Renal pelvis (tissue), 4 donors: ENCODE measurements around the gene CRYBG2. TPM values are rescaled to one million over a fixed set of nuclear protein-coding genes. Genes with fewer than 3 reads are reported as not detected.
A peak's percentile ranks its signal among the peaks of the same experiment; 100 is the strongest.

Experiments
- DNase-seq: peaks from one replicate; pipeline ENCODE4 v3.0.0-alpha.2; 2013
- polyA plus RNA-seq, 3 donors: library from polyadenylated mRNA; unstranded; fragments of 120-200 nt; gene quantifications; one replicate each; pipeline ENCODE4 v1.2.1, GENCODE V29; 2013; ENCODE audit not compliant: insufficient read length in 3 of 3

The CRYBG2 gene
- polyA plus RNA-seq, 3 donors: 0.61 to 1.6 (median 0.83) TPM

DNA sequence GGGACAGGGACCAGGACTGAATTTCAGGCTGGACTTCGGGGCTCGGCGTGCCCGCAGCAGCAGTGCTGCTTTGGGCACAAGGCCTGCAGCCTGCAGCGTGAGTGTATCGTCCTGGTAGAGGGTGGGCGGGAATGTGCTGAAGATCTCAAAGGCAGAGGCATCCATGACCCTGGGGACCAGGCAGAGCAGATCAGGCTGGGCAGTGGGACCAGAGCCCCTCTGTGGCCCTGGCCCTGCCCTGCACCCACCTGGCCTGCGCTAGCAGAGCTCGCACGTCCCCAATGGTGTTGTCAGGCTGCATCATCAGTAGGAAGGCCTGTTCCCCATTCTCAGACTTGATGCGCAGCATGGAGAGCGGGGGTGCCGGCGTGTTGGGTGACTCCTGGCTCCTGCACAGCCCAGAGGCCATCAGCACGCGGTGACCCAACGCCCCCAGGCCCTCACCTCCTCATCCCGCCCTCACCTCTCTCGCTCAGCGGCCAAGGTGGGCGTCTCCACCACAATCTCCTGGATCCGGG is 71.5 kb downstream of the CRYBG2 start:
- no peak for DNase-seq

- peak; percentile 58 for DNase-seq
These were observed 72.0 kb downstream of the CRYBG2 start for GRCh38 chr1:26281971-26282370.

- no peak for DNase-seq
These were observed 72.6 kb downstream of the CRYBG2 start for GRCh38 chr1:26281091-26281958.

DNA sequence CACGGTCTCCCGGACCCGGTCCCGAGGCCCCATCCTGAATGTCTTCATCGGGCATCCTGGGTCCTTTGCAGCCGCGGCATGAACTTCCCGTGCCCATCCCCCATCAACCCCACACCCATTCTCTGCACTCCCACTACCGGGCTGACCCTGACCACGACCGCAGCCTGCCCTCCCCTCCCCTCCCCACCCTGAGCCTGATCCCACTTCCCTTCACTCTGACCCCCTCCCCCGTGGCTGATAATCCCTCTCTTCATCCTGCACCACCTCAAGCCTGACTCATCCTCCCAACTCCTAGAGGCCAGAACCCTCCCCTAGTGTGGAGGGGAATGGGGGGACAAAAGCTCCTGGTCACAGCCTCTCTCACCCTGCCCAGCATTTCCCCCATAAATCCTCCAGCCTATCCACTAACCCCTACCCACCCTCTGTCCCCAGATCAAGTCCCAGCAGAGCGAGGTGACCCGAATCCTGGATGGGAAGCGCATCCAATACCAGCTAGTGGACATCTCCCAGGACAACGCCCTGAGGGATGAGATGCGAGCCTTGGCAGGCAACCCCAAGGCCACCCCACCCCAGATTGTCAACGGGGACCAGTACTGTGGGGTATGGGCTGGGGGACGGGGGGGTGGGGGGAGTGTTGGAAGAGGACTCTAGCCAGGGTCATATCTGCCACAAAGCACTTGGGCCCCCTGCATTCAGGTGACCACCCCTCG is 73.4 kb downstream of the CRYBG2 start:
- DNase-seq: no peak

GRCh38 chr1:26279456-26280332 is 74.2 kb downstream of the CRYBG2 start, which contains the start of gene SH3BGRL3:
TSS of gene SH3BGRL3 (plus strand) at chr1:26280086. CDS start at chr1:26280156, 70 bp downstream.
- DNase-seq: peak; percentile 81

GRCh38 chr1:26278724-26279455 is 75.0 kb downstream of the CRYBG2 start:
- no peak for DNase-seq

DNA sequence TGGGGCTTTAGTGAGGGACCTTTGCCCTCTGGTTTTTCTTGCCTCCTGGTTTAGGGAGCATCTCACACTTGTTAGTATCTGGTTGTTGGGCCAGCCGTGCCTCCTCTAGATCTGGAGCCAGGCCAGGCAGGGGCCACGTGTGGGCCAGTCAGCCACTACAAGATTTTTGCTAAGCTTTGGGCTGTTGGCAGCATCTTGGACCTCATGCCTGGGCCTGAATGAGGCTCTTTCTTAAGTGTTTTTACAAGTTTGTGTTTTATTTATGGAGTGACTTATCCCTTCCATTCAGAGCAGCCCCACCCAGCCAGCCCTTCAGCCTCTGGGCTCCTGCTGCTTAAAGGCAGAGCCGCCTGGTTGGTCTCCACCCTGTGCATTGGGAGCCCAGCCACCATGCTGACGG is 75.6 kb downstream of the CRYBG2 start:
- DNase-seq: no peak

DNA sequence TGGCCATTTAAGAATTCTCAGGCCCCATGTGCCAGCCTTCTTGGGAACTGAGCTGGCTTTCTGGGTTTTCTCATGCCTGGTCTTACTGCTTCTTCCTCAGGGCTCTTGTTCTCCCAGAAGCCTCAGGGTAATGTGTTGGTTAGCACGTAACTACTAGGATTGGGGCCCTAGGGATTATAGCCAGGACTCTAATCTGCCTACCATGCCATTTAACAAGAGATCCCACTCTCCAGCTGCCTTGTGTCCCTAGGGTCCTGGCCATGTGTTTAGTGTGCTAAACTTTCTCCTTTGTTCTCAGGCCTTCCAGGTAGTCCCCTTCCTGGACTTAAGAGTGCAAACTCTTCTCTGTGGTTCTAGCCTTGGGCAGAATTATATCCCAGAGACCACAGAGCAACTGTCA is 76.2 kb downstream of the CRYBG2 start:
- DNase-seq: no peak

DNA sequence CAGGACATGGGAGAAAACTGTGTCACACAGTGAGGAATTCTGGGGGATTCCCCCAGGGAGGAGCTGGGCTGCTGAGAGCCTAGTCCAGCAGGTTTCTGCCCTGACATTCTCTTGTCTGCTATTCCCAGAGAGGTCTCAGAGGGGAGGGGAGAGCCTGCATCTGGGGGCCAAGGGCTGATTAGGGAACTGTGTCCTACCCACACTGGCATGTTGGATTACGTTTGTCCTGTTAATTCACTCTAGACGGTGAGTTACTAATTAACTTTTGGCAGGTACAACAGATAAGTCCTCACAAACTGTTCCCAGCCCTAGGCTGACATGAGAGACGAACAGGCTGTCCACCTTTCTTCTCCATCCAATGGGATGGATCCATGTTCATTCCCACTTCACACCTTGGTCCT is 76.7 kb downstream of the CRYBG2 start:
- no peak for DNase-seq

- DNase-seq: no peak
These were observed 77.5 kb downstream of the CRYBG2 start for GRCh38 chr1:26276432-26276838.

- DNase-seq: peak; percentile 75
These were observed 78.1 kb downstream of the CRYBG2 start for GRCh38 chr1:26275580-26276431.

DNA sequence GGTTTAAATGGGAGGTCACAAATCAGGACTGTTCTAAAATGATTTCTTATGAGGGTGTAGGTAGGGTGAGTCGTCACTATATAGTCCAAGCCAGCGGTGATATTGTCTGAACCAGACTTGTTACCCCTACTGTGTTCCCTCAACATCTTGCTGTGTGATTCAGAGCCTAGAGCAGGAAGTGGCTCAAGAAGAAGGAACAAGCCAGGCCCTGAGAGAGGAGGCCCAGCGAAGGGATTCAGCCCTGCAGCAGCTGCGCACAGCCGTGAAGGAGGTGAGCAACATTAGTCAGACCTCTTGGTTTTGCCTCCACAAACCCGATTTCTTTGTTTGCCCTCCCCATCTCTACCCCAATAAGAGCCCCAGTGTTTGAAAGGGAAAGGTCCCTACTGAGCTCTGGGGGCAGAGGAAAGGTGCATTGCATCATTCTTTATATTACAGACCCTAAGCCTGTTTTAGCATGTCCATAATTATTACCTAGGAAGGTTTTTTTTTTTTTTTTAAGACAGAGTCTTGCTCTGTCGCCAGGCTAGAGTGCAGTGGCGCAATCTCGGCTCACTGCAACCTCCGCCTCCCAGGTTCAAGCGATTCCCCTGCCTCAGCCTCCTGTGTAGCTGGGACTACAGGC is 79.0 kb downstream of the CRYBG2 start:
- DNase-seq: no peak

Other genes with a start within 250 kb of the CRYBG2 start
- 10 to 100 TPM; 16.2 to 17.2 (median 17.1) TPM for gene PDIK1L, start 242.3 kb downstream of the CRYBG2 start, polyA plus RNA-seq
- gene FAM110D, start 195.1 kb downstream of the CRYBG2 start, polyA plus RNA-seq: 1 to 10 TPM; 1.2 to 1.7 (median 1.4) TPM
- under 1 TPM in 1 of 3 donors, not detected in 2; 0.19 TPM for gene C1orf232, start 185.2 kb downstream of the CRYBG2 start, polyA plus RNA-seq
- 10 to 100 TPM; 20.8 to 25.7 (median 21.0) TPM for gene ZNF593, start 184.2 kb downstream of the CRYBG2 start, polyA plus RNA-seq
- gene ZNF593OS, start 182.3 kb downstream of the CRYBG2 start, polyA plus RNA-seq: 1 to 10 TPM; 1.2 to 1.8 (median 1.5) TPM
- 10 to 100 TPM; 11.9 to 25.6 (median 25.4) TPM for gene CNKSR1, start 176.6 kb downstream of the CRYBG2 start, polyA plus RNA-seq
- gene CATSPER4, start 163.5 kb downstream of the CRYBG2 start, polyA plus RNA-seq: under 1 TPM in 2 of 3 donors, not detected in 1; 0.14 TPM
- gene CEP85, start 119.9 kb downstream of the CRYBG2 start, polyA plus RNA-seq: 10 to 100 TPM; 16.2 to 22.5 (median 20.9) TPM
- 100 to 1,000 TPM in 1 of 3 donors, 10 to 100 TPM in 2; 85.2 to 120 (median 92.9) TPM for gene SH3BGRL3, start 74.0 kb downstream of the CRYBG2 start, polyA plus RNA-seq
- 10 to 100 TPM; 44.3 to 52.2 (median 51.7) TPM for gene UBXN11, start 47.5 kb downstream of the CRYBG2 start, polyA plus RNA-seq
- 1 to 10 TPM; 3.3 to 6.7 (median 4.7) TPM for gene CD52, start 36.2 kb downstream of the CRYBG2 start, polyA plus RNA-seq
- gene ZNF683, start 18.6 kb upstream of the CRYBG2 start, polyA plus RNA-seq: under 1 TPM in 1 of 3 donors, not detected in 2; 0.14 TPM
- gene LIN28A, start 56.7 kb upstream of the CRYBG2 start, polyA plus RNA-seq: under 1 TPM; 0.04 to 0.12 (median 0.09) TPM
- 10 to 100 TPM; 34.5 to 45.6 (median 42.7) TPM for gene DHDDS, start 78.2 kb upstream of the CRYBG2 start, polyA plus RNA-seq
- 1,000 to 10,000 TPM; 1,074 to 1,211 (median 1,107) TPM for gene HMGN2, start 118.3 kb upstream of the CRYBG2 start, polyA plus RNA-seq
- 10 to 100 TPM; 21.2 to 24.5 (median 22.2) TPM for gene RPS6KA1, start 175.6 kb upstream of the CRYBG2 start, polyA plus RNA-seq